SH-SY5Y (cell line): ENCODE data around the gene MED10.

Experiments
- GATA2 ChIP-seq: IDR thresholded peaks from 2 replicates; pipeline ENCODE4 v1.6.1; 2011; ENCODE audit warnings: mild to moderate bottlenecking, low read depth, low read length
- GATA3 ChIP-seq: IDR thresholded peaks from 2 replicates; pipeline ENCODE4 v1.6.1; 2011; ENCODE audit warnings: low read depth, mild to moderate bottlenecking, low read length, moderate library complexity

DNA sequence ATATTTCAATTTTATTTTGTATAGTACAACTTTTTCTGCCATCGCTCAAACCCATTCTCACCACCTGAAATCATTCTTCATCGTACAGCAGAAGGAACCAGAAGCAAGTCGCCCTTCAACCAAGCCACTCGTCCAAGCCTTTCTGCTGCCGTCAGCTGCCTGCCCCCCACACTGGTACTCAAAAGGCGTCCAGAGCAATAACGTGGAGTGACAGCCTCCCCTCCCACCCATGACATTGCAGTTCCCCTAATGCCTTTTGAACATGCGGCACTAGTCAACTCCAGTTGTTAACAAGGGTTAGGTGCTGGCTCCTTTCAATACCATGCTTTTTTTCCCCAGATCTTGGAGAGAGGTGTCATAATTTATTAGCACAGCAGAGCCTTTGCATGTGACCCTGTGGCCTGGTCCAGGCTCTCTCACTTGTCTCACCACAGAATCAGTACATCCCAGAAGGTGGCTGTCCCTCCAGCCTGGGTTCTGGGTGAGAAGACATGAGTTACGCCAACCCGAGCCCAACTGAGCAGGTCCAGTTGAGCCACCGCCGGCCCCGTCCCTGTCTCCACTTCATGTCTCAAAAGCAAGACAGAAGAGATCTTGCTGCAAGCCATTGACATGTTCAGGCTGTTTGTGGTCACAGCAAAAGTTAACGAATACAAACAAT lies 20.4 kb upstream of the MED10 start:
- TF ChIP-seq GATA2 (no peak), GATA3 (no peak)
